H1 (cell line): Measurements from ENCODE around the gene MFSD6L. TPM values are rescaled to one million over a fixed set of nuclear protein-coding genes. Genes with fewer than 3 reads are reported as not detected.

Source experiments
- CTCF ChIA-PET: fragments of 300-600 bp; sonication (Branson Sonifier 250); formaldehyde crosslinking; loops from one replicate; lab custom pipeline; 2021; ENCODE audit not compliant: partially characterized antibody; lab: Charles Lee
- POLR2A ChIA-PET: fragments of 300-600 bp; sonication (Branson Sonifier 250); formaldehyde crosslinking; loops from one replicate; lab custom pipeline; 2021; ENCODE audit warnings: inconsistent platforms; ENCODE audit not compliant: partially characterized antibody; lab: Charles Lee
- DNase-seq, 2 experiments: peaks; one replicate each; pipeline versions ENCODE4 v3.0.0 to v3.0.0-alpha.2; 2010 to 2022; ENCODE audit warnings: low spot score in 2 of 2, low read depth in 1 of 2, mixed read lengths in 1 of 2
- FAIRE-seq: peaks from 2 replicates; lab custom pipeline; 2011; peaks lifted over from hg19 to GRCh38; lab: Jason Lieb, UNC
- H2AFZ ChIP-seq: 2 replicates; pipeline ENCODE4 v1.8.1; 2012; ENCODE audit warnings: low read length, inconsistent platforms
- H2AK5ac ChIP-seq: 2 replicates; pipeline ENCODE4 v1.6.1; 2013; ENCODE audit warnings: low read depth, low read length
- H2BK120ac ChIP-seq: replicated peaks from 2 replicates; pipeline ENCODE3; 2013; ENCODE audit warnings: low read depth, low read length, inconsistent platforms
- H2BK12ac ChIP-seq: 2 replicates; pipeline ENCODE4 v1.6.1; 2013; ENCODE audit warnings: low read depth, low read length
- H2BK15ac ChIP-seq: 2 replicates; pipeline ENCODE4 v1.6.1; 2013; ENCODE audit warnings: low read length
- H2BK20ac ChIP-seq: 2 replicates; pipeline ENCODE4 v1.6.1; 2013; ENCODE audit warnings: low read length
- H2BK5ac ChIP-seq: 2 replicates; pipeline ENCODE4 v1.6.1; 2013; ENCODE audit warnings: low read depth, low read length
- H3K14ac ChIP-seq: 2 replicates; pipeline ENCODE4 v1.6.1; 2013; ENCODE audit warnings: inconsistent platforms; ENCODE audit not compliant: insufficient read length
- H3K18ac ChIP-seq: 2 replicates; pipeline ENCODE4 v1.6.1; 2013; ENCODE audit warnings: low read length; ENCODE audit errors: extremely low read depth
- H3K23ac ChIP-seq: 2 replicates; pipeline ENCODE4 v1.6.1; 2013; ENCODE audit warnings: inconsistent platforms; ENCODE audit not compliant: insufficient read length
- H3K23me2 ChIP-seq: 2 replicates; pipeline ENCODE4 v1.6.1; 2013; ENCODE audit warnings: low read depth, low read length
- H3K27ac ChIP-seq: 2 replicates; pipeline ENCODE4 v1.6.1; 2011; ENCODE audit warnings: low read depth, low read length, inconsistent platforms
- H3K27me3 ChIP-seq, 4 experiments: replicated peaks in 1 of 4; 1 replicate in 1 of 4; 2 replicates in 3 of 4; pipeline versions ENCODE4 v1.6.1 to v1.8.1; 2011 to 2013; ENCODE audit warnings: low read length in 3 of 4, mild to moderate bottlenecking in 3 of 4, inconsistent platforms in 2 of 4, mixed read lengths in 2 of 4, moderate library complexity in 1 of 4; ENCODE audit not compliant: control insufficient read depth in 3 of 4, insufficient read depth in 3 of 4; ENCODE audit errors: extremely low read depth in 1 of 4
- H3K36me3 ChIP-seq, 4 experiments: 2 replicates each; pipeline versions ENCODE4 v1.6.1 to v1.8.1; 2011 to 2013; ENCODE audit warnings: mild to moderate bottlenecking in 4 of 4, low read length in 3 of 4, moderate library complexity in 2 of 4, control low read depth in 1 of 4, inconsistent platforms in 1 of 4; ENCODE audit not compliant: insufficient read depth in 4 of 4, control insufficient read depth in 2 of 4
- H3K4ac ChIP-seq: replicated peaks from 2 replicates; pipeline ENCODE3; 2013; ENCODE audit warnings: low read length, low read depth, mixed read lengths, inconsistent platforms; ENCODE audit not compliant: insufficient read length
- H3K4me1 ChIP-seq, 4 experiments: replicated peaks in 1 of 4; 1 replicate in 1 of 4; 2 replicates in 3 of 4; pipeline versions ENCODE4 v1.6.1 to v1.8.1; 2011 to 2013; ENCODE audit warnings: low read length in 3 of 4, inconsistent platforms in 2 of 4, mixed read lengths in 1 of 4; ENCODE audit not compliant: insufficient read depth in 4 of 4, control insufficient read depth in 3 of 4
- H3K4me2 ChIP-seq, 2 experiments: 2 replicates each; pipeline versions ENCODE4 v1.6.1 to v1.8.1; 2011 to 2013; ENCODE audit warnings: low read depth in 2 of 2, low read length in 2 of 2, control low read depth in 1 of 2, inconsistent platforms in 1 of 2, mild to moderate bottlenecking in 1 of 2; ENCODE audit not compliant: insufficient read depth in 1 of 2
- H3K4me3 ChIP-seq, 4 experiments: fragments of 200-600, 300-600 bp in 1 of 4; sonication (generic), shearing (Covaris generic), sonication (Bioruptor Twin) in 1 of 4; 2 replicates each; pipeline versions ENCODE4 v1.5.1 to v1.8.1; 2011 to 2016; ENCODE audit warnings: low read length in 4 of 4, low read depth in 3 of 4, control low read depth in 2 of 4, inconsistent platforms in 2 of 4, mild to moderate bottlenecking in 2 of 4, mixed read lengths in 1 of 4, moderate library complexity in 1 of 4; ENCODE audit not compliant: insufficient read depth in 2 of 4; ENCODE audit errors: extremely low read depth in 1 of 4
- H3K56ac ChIP-seq: replicated peaks from 2 replicates; pipeline ENCODE3; 2013; ENCODE audit warnings: low read depth, mild to moderate bottlenecking, mixed read lengths, low read length, inconsistent platforms; ENCODE audit not compliant: insufficient read length
- H3K79me1 ChIP-seq: 2 replicates; pipeline ENCODE4 v1.6.1; 2013; ENCODE audit warnings: low read depth, low read length, control low read depth
- H3K79me2 ChIP-seq, 2 experiments: 2 replicates each; pipeline versions ENCODE4 v1.6.1 to v1.8.1; 2012 to 2013; ENCODE audit warnings: low read length in 2 of 2, mild to moderate bottlenecking in 2 of 2, inconsistent platforms in 1 of 2; ENCODE audit not compliant: insufficient read depth in 2 of 2, control insufficient read depth in 1 of 2
- H3K9ac ChIP-seq, 4 experiments: replicated peaks in 1 of 4; 1 replicate in 1 of 4; 2 replicates in 3 of 4; pipeline versions ENCODE4 v1.6.1 to v1.8.1; 2011 to 2013; ENCODE audit warnings: low read depth in 3 of 4, low read length in 3 of 4, control low read depth in 2 of 4, mild to moderate bottlenecking in 2 of 4, moderate library complexity in 2 of 4, inconsistent platforms in 1 of 4; ENCODE audit errors: extremely low read depth in 1 of 4
- H3K9me3 ChIP-seq, 2 experiments: 2 replicates each; pipeline versions ENCODE4 v1.6.1 to v1.8.1; 2012 to 2013; ENCODE audit warnings: mild to moderate bottlenecking in 2 of 2, moderate library complexity in 2 of 2, control low read depth in 1 of 2, inconsistent platforms in 1 of 2, low read depth in 1 of 2, low read length in 1 of 2, mixed read lengths in 1 of 2; ENCODE audit not compliant: insufficient read depth in 2 of 2
- H4K20me1 ChIP-seq, 2 experiments: replicated peaks in 1 of 2; 2 replicates each; pipeline versions ENCODE3 to v1.8.1; 2011 to 2013; ENCODE audit warnings: inconsistent platforms in 2 of 2, low read length in 2 of 2, mild to moderate bottlenecking in 1 of 2; ENCODE audit not compliant: insufficient read depth in 2 of 2, control insufficient read depth in 1 of 2
- H4K5ac ChIP-seq: 2 replicates; pipeline ENCODE4 v1.6.1; 2013; ENCODE audit warnings: low read length, low read depth, mixed read lengths, inconsistent platforms; ENCODE audit not compliant: insufficient read length
- H4K8ac ChIP-seq: 2 replicates; pipeline ENCODE4 v1.8.0; 2013; ENCODE audit warnings: mild to moderate bottlenecking, moderate library complexity, low read length, inconsistent platforms; ENCODE audit not compliant: insufficient read depth; ENCODE audit errors: extremely low read depth
- H4K91ac ChIP-seq: replicated peaks from 2 replicates; pipeline ENCODE3; 2013; ENCODE audit warnings: low read length, mixed read lengths, inconsistent platforms; ENCODE audit not compliant: insufficient read length
- ZNF274 ChIP-seq: IDR thresholded peaks from 2 replicates; pipeline ENCODE4 v1.7.0; 2012; ENCODE audit warnings: low read length, borderline replicate concordance; ENCODE audit errors: extremely low read depth
- WGBS, 2 experiments: shearing (Covaris generic) in 1 of 2; methylation state at CpG; one replicate each; pipeline versions ENCODE4 v1.1.6 to v1.1.7; 2013 to 2015; ENCODE audit warnings: low lambda C conversion rate in 2 of 2, mixed read lengths in 2 of 2, inconsistent platforms in 1 of 2, low coverage in 1 of 2, missing lambda C conversion rate in 1 of 2; ENCODE audit not compliant: insufficient replicate concordance in 2 of 2, insufficient coverage in 1 of 2, insufficient read length in 1 of 2; ENCODE audit errors: extremely low coverage in 1 of 2, missing lambda C conversion rate in 1 of 2; 5-methylcytosine and 5-hydroxymethylcytosine counted together
- polyA plus RNA-seq, 7 experiments: library from polyadenylated mRNA; depleted of rRNA in 3 of 7; stranded (reverse) in 5 of 7; unstranded in 2 of 7; fragments of >200 nt in 5 of 7; fragments of 200-250 nt in 2 of 7; gene quantifications; 1 replicate in 5 of 7; 2 replicates in 1 of 7; 4 replicates in 1 of 7; pipeline versions ENCODE4 v1.2.1 to v1.2.3, GENCODE V29; 2011 to 2013; ENCODE audit warnings: missing spikeins in 2 of 7, mixed read lengths in 2 of 7
- total RNA-seq: library from RNA; stranded (reverse); fragmentation: NEBNext Ultra II Directional; extraction: Animal tissue kit (Norgen Biotek cat#: 25700); gene quantifications from 2 replicates; pipeline ENCODE4 v1.2.1, GENCODE V29; 2021
- TF ChIP-seq, protein P1 (sequence below): IDR thresholded peaks from 2 replicates; pipeline ENCODE4 v1.6.1; 2012; ENCODE audit warnings: inconsistent platforms

Gene MFSD6L
- total and polyA plus RNA-seq, 2 of the 8 experiments (the other 6 are each of a cell fraction or from before 2014, with no cell fraction given), result 2.6 to 2.7 TPM

- no peak overlapping the region for H2BK20ac ChIP-seq
- ChIA-PET POLR2A (interaction anchor here (1.5 kb wide), 1 partner anchor 10 kb away, joined by 3 read pairs; no protein-coding TSS in a partner anchor), CTCF (interaction anchor here (0.9 to 3.1 kb wide), 8 partner anchors 10 to 51 kb away, joined by 3 to 15 read pairs (median 6); no protein-coding TSS in a partner anchor)
- H3K4me3 ChIP-seq, result no peak overlapping the region
- no peak overlapping the region for H2BK120ac ChIP-seq
- H3K56ac ChIP-seq, result no peak overlapping the region
- no peak overlapping the region for H3K27ac ChIP-seq
- no peaks in the 10 kb centered on the region for H3K27me3 ChIP-seq
- no peak overlapping the region for H2BK15ac ChIP-seq
- H2BK5ac ChIP-seq, result no peak overlapping the region
- no peak overlapping the region for H2AK5ac ChIP-seq
- no peak overlapping the region for H3K14ac ChIP-seq
- no peak overlapping the region for H2AFZ ChIP-seq
- 65% methylated on average over 2 of the region's 2 CpGs; no CpG with 5 or more reads in 1 of the 2 experiments for WGBS, 2 experiments
- H2BK12ac ChIP-seq, result no peak overlapping the region
- no peak for DNase-seq
- no peak overlapping the region for H3K4me2 ChIP-seq
- H4K20me1 ChIP-seq, result no peaks in the 10 kb centered on the region
- no peak overlapping the region for H3K23ac ChIP-seq
- FAIRE-seq, result no peak
- TF ChIP-seq ZNF274, result no peak
- TF ChIP-seq, protein P1, sequence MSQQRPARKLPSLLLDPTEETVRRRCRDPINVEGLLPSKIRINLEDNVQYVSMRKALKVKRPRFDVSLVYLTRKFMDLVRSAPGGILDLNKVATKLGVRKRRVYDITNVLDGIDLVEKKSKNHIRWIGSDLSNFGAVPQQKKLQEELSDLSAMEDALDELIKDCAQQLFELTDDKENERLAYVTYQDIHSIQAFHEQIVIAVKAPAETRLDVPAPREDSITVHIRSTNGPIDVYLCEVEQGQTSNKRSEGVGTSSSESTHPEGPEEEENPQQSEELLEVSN, result no peak
- TF ChIP-seq, all 59 proteins: peak for 0
- H3K18ac ChIP-seq, result no peak overlapping the region
- H3K23me2 ChIP-seq, result no peaks in the 10 kb centered on the region
- no peaks in the 10 kb centered on the region for H3K79me1 ChIP-seq
- H3K4me1 ChIP-seq, result peaks cover 0 to 3% (median 0%) of the 10 kb centered on the region in 4 experiments; a peak in 3 of 7 replicates
- H3K4ac ChIP-seq, result no peak overlapping the region
- no peak overlapping the region for H4K91ac ChIP-seq
- no peak overlapping the region for H3K9ac ChIP-seq
- no peaks in the 10 kb centered on the region for H3K36me3 ChIP-seq
- H4K8ac ChIP-seq, result no peak overlapping the region
- no peaks in the 10 kb centered on the region for H3K9me3 ChIP-seq
- no peak overlapping the region for H4K5ac ChIP-seq
- H3K79me2 ChIP-seq, result no peaks in the 10 kb centered on the region
These were observed 44.2 kb upstream of the MFSD6L start for GRCh38 chr17:8843344-8843743.
